ENCODE results near the gene YJU2.

DNA sequence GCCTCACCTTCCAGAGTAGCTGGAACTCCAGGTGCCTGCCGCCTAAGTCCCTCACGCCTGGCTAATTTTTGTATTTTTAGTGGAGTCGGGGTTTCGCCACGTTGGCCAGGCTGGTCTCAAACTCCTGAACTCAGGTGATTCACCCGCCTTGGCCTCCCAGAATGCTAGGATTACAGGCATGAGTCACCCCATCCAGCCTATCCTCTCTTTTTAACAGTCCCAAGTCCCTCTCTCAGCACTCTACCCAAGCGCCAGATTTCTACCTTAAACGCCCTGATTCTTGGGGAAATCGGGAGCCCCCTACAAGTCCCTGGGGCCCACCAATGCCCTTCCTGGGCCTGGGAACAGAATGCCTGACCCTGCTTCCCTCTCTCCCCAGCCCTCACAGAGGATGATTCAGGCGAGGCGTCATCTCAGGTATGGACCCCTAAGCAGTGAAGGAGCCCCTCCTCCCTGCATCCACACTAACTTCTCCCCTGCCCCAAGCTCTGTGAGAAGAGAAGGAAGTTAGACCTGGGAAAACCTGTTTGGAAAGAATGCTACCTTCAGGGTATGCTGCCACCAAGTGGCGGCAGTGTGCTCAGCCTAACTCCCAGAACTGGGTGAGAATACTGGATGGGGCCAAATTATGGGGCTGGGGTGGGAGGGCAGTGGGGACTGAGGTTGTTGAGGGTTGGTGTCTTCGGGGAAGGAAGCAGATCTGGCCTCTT lies 38.3 kb upstream of the YJU2 start:
- TF ChIP-seq GATA3 (IDR thresholded peaks at IDR 0.05; ENCODE audit: low read depth, low read length) (no peak), GATA2 (IDR thresholded peaks at IDR 0.05; ENCODE audit: low read depth, low read length) (no peak)
